Right lobe of liver (tissue), 6 donors: ENCODE results near the gene ADAMTS19. TPM values are rescaled to one million over a fixed set of nuclear protein-coding genes. Genes with fewer than 3 reads are reported as not detected.
A peak's percentile ranks its signal among the peaks of the same experiment; 100 is the strongest.

Experiments
- ATAC-seq, 4 donors: fragments of 200-7000 bp; cut with Tn5 transposase; one replicate each; pipeline ENCODE4 v1.9.1; 2020; ENCODE audit warnings: mild to moderate bottlenecking in 4 of 4, moderate library complexity in 4 of 4
- DNase-seq, 3 donors: peaks; one replicate each; pipeline ENCODE4 v3.0.0-alpha.2; 2020
- H3K27ac ChIP-seq, 3 donors: fragments of 200-600 bp; one replicate each; pipeline ENCODE4 v1.8.0; 2022
- H3K27me3 ChIP-seq, 2 donors: fragments of 200-600 bp; one replicate each; pipeline ENCODE4 v1.8.0; 2022
- H3K36me3 ChIP-seq, 4 donors: fragments of 200-600 bp; sonication (generic) in 1 of 4; one replicate each; pipeline versions ENCODE4 v1.5.1 to v1.8.0; 2017 to 2022; ENCODE audit warnings: control low read depth in 1 of 4
- H3K4me1 ChIP-seq, 4 donors: fragments of 200-600 bp; sonication (generic) in 1 of 4; one replicate each; pipeline versions ENCODE4 v1.5.1 to v1.8.0; 2017 to 2022; ENCODE audit warnings: control low read depth in 1 of 4
- H3K4me3 ChIP-seq, 3 donors: fragments of 200-600 bp; one replicate each; pipeline ENCODE4 v1.8.0; 2022
- H3K9me3 ChIP-seq, 4 donors: fragments of 200-600 bp; sonication (generic) in 1 of 4; one replicate each; pipeline versions ENCODE4 v1.5.1 to v1.8.0; 2017 to 2022; ENCODE audit warnings: control low read depth in 1 of 4
- POLR2A ChIP-seq: fragments of 450-650 bp; IDR thresholded peaks from one replicate; pipeline ENCODE4 v1.6.1; 2017; ENCODE audit warnings: antibody characterized with exemption, mild to moderate bottlenecking
- WGBS: methylation state at CpG from one replicate; pipeline ENCODE4 v1.1.6; 2018; ENCODE audit warnings: low coverage, low lambda C conversion rate; ENCODE audit not compliant: insufficient coverage; ENCODE audit errors: missing lambda C conversion rate; 5-methylcytosine and 5-hydroxymethylcytosine counted together
- intact Hi-C, 2 donors: fragments of 100-400 bp; cut with DNase I; formaldehyde crosslinking; loops; one replicate each; pipeline versions ENCODE4 v1.11.2 to v1.14.1; 2022
- total RNA-seq, 6 experiments: library from RNA; depleted of rRNA in 2 of 6; stranded (reverse); fragments of >200 nt in 2 of 6; fragmentation: NEBNext Ultra II Directional in 3 of 6; extraction: Animal tissue kit (Norgen Biotek cat#: 25700) in 3 of 6; gene quantifications; one replicate each; pipeline versions ENCODE4 v1.1.0 to v1.2.4, GENCODE V29; 2016 to 2023
- TF ChIP-seq, protein P1 (sequence below), 4 donors: fragments of 200-600 bp in 3 of 4; fragments of 450-650 bp in 1 of 4; IDR thresholded peaks; one replicate each; pipeline versions ENCODE4 v1.5.1 to v1.8.0; 2016 to 2022; ENCODE audit warnings: antibody characterized with exemption in 4 of 4, mild to moderate bottlenecking in 2 of 4
- donor health status: DM: no; HTN: yes; CAD: no.
- donor health status: DM: no; HTN: no; CAD: no.
- donor health status: DM: no; HTN: no; CAD: no.
- donor health status: DM: no; HTN: yes; CAD: no.
- donor health status: DM: no; HTN: yes; CAD: no.

The ADAMTS19 gene
- total RNA-seq, 6 experiments from 2014 or later: not detected

DNA sequence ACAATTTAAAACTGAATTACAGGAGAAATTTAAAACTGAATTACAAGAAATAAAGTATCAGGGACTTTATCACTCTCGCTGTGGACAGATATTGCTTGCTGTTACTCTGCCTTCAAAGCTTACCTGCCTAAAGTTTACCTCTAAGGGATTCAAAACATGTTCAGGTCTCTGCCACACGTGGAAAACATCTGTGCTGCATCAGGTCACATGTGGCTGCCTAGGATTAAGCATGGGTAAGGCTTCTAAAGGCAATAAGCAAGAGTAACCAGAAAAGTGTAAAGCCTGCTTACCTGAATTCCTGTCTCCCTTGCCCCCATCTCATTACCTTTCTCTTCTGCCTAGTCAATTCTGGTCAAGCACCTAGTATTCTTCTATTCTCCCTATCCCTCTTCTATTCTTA lies 306.7 kb downstream of the ADAMTS19 start:
- intact Hi-C loops: no loop called here
- no peak overlapping the region for H3K4me3 ChIP-seq
- WGBS: 36% methylated on average over 2 of the region's 2 CpGs
- TF ChIP-seq, protein P1, sequence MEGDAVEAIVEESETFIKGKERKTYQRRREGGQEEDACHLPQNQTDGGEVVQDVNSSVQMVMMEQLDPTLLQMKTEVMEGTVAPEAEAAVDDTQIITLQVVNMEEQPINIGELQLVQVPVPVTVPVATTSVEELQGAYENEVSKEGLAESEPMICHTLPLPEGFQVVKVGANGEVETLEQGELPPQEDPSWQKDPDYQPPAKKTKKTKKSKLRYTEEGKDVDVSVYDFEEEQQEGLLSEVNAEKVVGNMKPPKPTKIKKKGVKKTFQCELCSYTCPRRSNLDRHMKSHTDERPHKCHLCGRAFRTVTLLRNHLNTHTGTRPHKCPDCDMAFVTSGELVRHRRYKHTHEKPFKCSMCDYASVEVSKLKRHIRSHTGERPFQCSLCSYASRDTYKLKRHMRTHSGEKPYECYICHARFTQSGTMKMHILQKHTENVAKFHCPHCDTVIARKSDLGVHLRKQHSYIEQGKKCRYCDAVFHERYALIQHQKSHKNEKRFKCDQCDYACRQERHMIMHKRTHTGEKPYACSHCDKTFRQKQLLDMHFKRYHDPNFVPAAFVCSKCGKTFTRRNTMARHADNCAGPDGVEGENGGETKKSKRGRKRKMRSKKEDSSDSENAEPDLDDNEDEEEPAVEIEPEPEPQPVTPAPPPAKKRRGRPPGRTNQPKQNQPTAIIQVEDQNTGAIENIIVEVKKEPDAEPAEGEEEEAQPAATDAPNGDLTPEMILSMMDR (IDR thresholded peaks at IDR 0.05): no peak
- no peak for TF ChIP-seq POLR2A
- no peak overlapping the region for H3K27ac ChIP-seq
- no peaks in the 10 kb centered on the region for H3K9me3 ChIP-seq
- ATAC-seq: no peak
- H3K4me1 ChIP-seq: no peaks in the 10 kb centered on the region
- H3K36me3 ChIP-seq: no peaks in the 10 kb centered on the region
- no peak for DNase-seq
- H3K27me3 ChIP-seq: no peaks in the 10 kb centered on the region

DNA sequence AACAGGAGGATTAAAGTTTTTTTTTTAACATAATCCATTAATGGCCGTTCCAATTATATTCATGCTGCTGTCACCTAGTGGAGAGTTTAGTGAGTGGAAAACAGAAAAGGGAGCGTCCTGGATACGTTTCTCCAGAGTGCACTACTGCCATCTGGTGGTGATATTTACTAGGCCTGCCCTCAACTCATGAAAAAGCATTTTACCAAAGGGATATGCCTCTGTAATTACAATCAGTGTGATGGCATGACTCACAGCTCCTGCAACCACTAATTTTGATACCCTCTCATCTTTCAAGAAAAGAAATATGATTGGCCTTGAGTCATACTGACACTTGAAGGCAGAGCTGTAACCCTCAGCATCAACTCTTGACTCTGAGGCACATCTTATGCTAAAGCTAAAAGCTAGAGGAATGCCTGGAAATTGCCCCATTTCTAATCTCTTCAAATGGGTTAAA lies 307.9 kb downstream of the ADAMTS19 start:
- H3K27ac ChIP-seq: no peak overlapping the region
- intact Hi-C loops: no loop called here
- H3K4me1 ChIP-seq: no peaks in the 10 kb centered on the region
- H3K36me3 ChIP-seq: no peaks in the 10 kb centered on the region
- ATAC-seq: peak; percentile 97 to 100 (median 99)
- peak in 1 of 3 donors; percentile 62 for DNase-seq
- TF ChIP-seq, protein P1 (IDR thresholded peaks at IDR 0.05): peak; percentile 97 to 99 (median 99)
- TF ChIP-seq POLR2A: no peak
- H3K4me3 ChIP-seq: no peak overlapping the region
- H3K9me3 ChIP-seq: no peaks in the 10 kb centered on the region
- no peaks in the 10 kb centered on the region for H3K27me3 ChIP-seq
- 0% methylated on average over 3 of the region's 3 CpGs for WGBS

DNA sequence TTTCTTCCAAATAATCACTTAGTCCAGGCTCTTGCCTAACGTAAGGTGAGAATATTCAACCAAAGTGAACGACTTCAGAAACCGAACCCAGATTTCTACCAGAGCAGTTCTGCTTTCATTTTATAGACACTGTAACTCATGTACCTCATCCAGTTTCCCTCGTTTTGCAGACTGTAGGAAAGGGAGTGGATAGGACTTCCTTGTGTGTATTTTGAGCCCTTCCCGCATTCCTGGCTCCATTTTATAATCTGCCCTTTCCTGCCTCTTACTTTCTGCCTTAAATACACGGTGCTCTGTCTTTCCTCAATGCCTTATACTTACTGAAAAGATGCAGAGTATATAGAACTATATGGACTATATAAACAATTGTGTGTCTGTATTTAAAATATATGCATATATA lies 308.6 kb downstream of the ADAMTS19 start:
- TF ChIP-seq POLR2A: no peak
- ATAC-seq: no peak
- intact Hi-C loops: no loop called here
- Histone ChIP-seq H3K4me1 (no peaks in the 10 kb centered on the region), H3K4me3 (no peak overlapping the region), H3K27ac (no peak overlapping the region), H3K9me3 (no peaks in the 10 kb centered on the region), H3K27me3 (no peaks in the 10 kb centered on the region), H3K36me3 (no peaks in the 10 kb centered on the region)
- 55% methylated on average over 6 of the region's 6 CpGs for WGBS
- DNase-seq: no peak

DNA sequence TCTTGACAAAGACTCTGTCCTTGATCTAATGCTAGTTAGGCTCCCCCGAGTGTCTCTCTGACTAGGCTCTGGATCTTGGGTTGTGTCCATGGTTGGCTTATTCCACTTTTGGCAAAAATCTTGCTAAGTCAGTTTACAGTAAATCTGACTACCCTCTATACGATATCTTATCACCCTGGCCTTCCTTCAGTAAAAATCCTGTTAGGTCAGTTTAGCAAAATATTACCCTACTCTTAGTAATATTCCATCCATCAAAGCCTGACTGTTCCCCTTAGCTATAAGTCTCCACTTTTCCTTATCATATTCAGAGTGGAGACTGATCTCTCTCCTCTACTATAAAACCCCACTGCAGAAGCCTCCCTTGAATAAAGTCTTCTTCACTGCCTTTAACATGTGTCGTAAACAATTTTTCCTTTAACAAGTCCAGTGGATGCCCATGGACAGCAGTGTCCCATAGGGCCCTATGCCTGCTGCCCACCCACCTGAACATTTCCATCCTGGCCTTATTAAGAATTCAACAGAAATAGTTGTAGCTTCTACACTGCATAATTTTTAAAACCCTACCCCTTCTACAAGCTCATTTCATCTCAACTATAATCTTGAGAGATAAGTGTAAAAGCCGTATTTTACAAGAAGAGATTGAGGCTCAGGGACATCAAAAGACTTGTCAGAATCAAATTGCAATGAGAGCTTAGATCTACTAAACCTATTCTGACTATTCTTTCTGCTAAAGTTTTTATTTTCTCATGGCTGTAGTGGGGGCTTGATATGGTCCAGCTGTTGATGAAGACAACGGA lies 310.1 kb downstream of the ADAMTS19 start:
- no peak overlapping the region for H3K27ac ChIP-seq
- no peaks in the 10 kb centered on the region for H3K27me3 ChIP-seq
- H3K9me3 ChIP-seq: no peaks in the 10 kb centered on the region
- DNase-seq (no peak), ATAC-seq (no peak)
- TF ChIP-seq, protein P1 (IDR thresholded peaks at IDR 0.05): no peak
- no peak for TF ChIP-seq POLR2A
- intact Hi-C loops: no loop called here
- no peaks in the 10 kb centered on the region for H3K36me3 ChIP-seq
- H3K4me1 ChIP-seq: no peaks in the 10 kb centered on the region
- H3K4me3 ChIP-seq: no peak overlapping the region
- 47% methylated on average over 5 of the region's 5 CpGs for WGBS

DNA sequence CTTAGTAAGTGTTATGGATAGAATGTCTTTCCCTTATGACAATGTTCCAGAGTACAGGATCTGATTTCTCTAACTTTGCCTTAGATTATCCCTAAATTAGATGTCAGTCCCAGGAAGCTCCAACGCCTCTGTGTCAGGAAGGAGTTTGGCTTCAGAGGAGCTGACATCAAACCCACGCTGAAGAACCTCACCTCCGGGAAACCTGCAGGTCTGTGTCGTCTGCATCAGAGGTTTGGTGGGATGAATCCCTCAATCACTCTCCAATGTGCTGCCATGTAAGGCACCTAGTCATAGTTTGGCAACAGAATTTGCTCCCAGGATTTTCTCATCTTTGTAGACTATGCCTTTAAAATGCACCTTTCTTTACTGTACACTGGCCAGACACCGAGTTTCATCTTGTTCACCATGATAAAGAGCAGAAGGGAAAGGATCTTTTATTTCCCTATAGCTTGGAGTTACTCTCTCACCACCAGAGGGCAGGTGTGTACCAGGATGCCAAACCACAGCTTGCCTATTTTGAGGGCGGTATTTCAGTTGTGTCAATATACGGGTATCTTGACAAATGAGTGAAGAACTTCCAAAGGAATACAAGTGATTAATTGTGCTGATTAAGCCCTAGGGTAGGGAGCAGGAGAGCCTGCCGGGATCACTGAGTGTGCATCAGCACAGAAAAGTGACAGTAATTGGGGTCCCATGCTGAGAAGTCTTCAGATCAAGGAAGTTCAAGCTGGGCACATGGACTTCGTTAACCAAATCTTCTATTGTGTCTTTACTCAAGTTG lies 311.1 kb downstream of the ADAMTS19 start:
- peak in 2 of 3 donors; percentile 32 to 62 for DNase-seq
- Histone ChIP-seq H3K27me3 (no peaks in the 10 kb centered on the region), H3K4me3 (no peak overlapping the region), H3K36me3 (no peaks in the 10 kb centered on the region), H3K4me1 (no peaks in the 10 kb centered on the region), H3K27ac (no peak overlapping the region), H3K9me3 (no peaks in the 10 kb centered on the region)
- TF ChIP-seq POLR2A: no peak
- TF ChIP-seq, protein P1 (IDR thresholded peaks at IDR 0.05): peak; percentile 74 to 80 (median 78)
- ATAC-seq: peak; percentile 84 to 87 (median 86)
- intact Hi-C loops: no loop called here
- 13% methylated on average over 7 of the region's 9 CpGs for WGBS
